T-helper 1 cell treated with Interleukin-12 subunit alpha and Interleukin-12 subunit beta and Interleukin-4 antibody, amounts not matched to agents 30 ng/mL and 1 ng/mL, for 36 hours (primary cell): Measurements from ENCODE around the gene DDX41. TPM values are rescaled to one million over a fixed set of nuclear protein-coding genes. Genes with fewer than 3 reads are reported as not detected.

Experiments used
- intact Hi-C: fragments of 100-400 bp; cut with micrococcal nuclease; formaldehyde crosslinking; loops from one replicate; pipeline ENCODE4 v1.15.1; 2024
- total RNA-seq: library from RNA; stranded (reverse); gene quantifications from 2 replicates; pipeline ENCODE4 v1.2.3, GENCODE V29; 2022

Gene DDX41
- total RNA-seq, 1 donor from 2014 or later = 126 TPM

DNA sequence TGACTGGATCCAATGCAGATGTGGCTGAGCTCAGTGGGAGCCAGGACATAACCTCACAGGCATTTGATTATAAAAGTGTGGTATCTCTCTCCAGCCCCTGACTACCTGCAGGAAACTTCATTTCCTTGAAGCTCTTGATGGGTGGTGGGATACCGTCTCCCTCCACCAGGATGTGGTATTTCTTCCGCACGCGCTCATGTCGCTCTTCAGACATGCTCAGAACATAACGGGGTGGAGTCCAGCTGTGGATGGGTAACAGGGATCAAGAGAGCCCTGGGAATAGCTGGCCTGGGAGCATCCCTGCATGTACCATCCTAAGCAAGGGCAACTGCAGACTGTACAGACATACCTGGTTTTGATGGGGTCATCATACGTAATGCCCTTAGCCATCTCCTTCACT is 1.2 kb downstream of the DDX41 start:
- intact Hi-C loops = loop anchor here (5.0 kb wide), 1 partner anchor 637 kb away; the partner anchor contains the start of gene NHP2

DNA sequence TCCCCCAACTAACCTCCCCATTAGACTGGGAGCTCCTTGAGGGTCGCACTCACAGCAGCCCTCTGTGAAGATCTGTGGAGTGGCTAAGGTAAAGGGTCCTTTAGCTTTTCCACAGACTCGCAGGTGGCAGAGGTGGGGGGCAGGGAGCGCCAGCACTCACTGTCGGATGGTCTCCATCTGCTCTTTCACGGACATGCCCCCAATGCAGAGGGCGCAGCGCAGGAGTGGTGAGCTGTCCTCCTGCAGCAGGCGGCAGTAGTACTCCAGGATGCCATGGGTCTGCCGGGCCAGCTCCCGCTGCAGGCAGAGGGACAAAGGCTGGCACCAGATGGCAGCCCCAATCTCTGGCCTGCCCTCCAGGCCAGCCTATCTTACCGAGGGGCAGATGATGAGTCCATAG is 2.2 kb downstream of the DDX41 start:
- intact Hi-C loops = no loop called here

DNA sequence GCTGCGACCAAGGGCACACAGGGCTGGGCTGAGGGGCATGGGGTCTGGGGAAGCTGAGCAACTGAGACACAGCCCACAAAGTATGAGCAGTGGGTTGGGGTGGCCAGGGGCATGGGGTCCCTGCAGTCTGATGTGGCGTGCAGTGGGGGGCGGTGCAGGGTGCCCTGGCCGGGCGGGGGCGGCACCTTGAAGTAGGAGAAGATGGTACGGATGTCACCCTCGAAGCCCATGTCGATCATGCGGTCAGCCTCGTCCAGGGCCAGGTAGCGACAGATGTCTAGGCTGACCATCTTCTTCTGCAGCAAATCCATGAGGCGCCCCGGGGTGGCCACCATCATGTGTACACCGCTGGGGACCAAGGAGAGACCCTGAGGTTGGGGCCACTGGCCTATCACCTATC is 3.3 kb downstream of the DDX41 start:
- intact Hi-C loops = no loop called here

DNA sequence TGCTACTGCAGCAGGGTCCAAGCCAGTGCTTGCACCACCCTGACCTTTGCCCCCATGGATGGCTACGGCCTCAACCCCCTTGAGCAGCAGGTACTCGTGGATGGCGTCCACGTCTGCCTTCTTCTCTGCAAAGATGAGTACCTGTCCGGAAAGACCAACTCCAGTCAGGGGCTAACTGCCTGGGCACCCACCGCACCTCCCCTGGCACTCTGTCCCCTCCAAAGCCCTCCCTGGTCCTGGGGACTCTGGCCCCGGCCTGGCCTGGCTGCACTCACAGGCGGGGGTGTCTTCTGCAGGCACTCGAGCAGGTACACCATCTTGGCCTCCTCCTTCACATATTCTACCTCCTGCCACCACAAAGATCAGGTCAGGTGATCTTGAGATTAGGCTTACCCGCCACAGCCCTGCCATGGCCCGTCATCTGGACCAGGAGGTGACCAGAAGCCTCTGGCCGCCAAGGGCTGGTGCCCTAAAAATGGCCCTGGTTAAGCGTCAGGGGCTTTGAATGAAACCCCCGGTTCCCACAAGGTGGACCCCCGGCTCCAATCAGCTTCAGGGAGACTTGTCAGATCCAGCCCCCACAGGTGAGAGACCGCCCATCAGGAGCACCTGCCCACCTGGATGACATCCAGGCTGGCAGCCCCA is 3.9 kb downstream of the DDX41 start:
- intact Hi-C loops = no loop called here

DNA sequence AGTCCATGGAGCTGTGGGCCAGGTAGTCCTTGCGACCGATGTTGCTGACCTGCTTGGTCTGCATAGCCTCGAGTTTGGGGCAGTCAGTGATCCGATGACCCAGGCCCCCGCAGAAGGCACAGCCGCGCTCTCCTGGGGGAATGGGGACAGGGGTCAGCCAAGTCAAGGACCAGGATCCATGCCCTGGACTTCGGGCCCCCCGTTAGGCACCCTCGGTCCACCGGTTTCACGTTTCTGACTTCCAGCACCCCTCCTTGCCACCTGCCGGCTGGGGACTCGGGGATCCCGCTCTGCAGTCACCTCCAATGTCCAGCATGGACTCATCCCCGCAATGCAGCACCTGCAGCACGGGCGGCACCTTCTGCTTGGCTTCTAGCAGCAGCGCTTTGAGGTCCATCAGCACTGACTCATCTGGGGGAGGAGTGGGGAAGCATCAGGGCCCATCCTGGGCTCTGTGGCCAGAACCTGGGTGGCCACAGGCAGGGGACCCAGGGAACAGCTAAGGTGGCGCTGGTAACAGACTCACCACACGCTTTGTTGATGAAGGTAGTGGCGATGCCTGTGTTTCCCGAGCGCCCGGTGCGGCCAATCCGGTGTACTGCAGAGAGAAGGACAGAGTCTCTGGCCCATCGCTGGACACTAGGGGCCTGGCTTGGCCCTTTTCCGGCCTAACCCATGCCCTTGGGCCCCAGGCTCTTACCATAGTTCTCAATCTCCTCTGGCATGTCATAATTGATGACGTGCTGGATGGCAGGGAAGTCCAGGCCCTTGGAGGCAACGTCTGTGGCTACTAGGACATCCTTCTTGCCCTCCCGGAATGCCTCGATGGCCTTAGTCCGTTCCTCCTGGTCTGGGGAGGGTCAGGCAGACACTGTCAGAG is 4.7 kb downstream of the DDX41 start:
- intact Hi-C loops = no loop called here

DNA sequence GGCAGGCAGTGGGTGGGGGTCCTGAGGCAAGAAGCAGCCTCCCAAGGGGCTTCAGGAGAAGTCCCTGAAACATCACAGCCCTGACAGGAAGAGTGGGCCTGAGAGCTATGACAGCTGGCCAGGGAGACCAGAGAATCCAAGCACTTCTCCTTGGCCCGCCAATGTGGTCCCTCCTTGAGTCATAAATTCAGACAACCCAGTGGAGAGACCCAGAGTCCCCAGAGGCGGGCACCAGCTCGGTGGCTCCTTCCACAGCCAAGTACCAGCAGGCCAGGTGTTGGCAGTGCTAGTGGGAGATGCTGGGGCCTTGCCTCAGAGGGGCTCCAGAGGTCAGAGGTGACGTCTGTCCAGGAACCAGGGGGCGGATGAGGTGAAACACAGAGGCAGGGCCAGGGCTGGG is 5.6 kb downstream of the DDX41 start:
- intact Hi-C loops = no loop called here

DNA sequence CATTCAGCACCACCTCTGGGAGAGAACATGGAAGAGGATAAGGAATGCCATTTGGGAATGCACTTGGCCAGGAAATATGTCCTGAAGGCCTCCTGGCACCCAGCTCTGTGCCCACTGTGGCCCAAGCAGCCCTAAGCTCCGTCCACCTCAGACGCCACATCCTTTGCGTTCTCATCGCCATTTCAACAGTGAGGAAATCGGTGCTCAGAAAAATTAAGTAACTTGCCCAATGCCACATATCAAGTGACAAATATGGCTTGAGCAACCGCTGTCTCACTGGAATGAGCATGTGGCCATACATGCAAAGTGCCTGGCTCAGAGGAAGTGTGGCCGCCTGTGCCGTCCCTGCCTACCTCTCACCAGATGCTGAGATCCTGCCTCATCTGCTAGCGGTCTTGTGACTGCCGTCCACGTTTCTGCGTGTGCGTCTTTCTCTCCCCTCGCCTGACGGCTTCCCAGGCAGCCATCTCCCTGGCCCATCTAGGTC is 6.2 kb downstream of the DDX41 start:
- intact Hi-C loops = no loop called here

DNA sequence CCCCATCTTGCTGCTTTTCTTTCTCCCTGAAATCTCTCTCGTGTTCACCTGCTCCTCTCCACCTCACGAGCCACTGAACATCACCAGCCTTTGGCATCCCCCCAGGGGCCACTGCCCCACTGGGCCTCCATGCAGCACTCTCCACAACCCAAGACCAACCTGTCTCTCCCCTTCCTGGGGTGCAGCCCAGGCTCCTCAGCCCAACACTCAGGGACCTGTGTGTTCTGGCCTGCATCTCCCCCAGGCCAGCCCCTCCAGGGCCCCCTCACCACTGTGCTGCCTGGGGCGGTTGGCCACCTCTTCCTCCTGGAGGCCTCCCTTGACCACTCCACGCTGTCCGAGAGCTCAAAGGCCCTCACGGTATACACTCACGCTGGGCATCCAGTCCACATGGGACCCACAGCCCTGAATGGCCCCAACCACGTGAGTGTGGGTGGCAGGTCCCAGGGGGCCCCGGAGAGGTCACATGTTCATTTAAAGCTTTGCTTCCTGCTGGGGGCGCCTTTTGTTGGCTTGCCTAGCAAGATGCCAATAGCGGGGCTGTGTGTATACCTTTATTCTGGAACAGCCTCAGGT is 6.7 kb downstream of the DDX41 start:
- intact Hi-C loops = no loop called here

DNA sequence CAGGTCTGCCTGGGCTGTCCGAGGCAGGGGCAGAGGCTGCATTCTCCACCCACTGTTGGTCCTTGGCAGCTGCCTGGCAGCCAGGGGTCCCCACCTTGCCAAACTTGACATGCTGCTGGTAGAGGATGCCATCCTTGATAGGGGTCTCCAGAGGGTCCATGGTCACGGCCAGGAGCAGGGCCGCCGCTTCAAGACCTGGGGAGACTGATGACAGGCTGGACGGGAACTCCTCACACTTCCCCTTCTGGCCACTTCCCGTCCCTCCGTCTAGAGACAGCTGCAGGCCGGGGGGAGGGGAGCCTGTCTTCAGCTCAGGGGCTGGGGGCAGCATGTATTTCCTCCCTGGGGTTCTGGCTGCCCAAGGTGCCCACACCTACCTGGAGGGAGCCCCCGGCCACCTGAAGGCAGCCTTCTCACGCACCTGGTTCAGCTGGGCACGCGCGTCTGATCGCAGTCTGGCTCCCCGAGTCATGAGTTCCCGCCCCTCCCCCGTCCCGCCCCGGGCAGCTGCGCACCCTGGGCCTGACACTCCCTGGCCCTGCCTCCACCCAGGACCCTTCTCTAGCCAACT is 7.3 kb downstream of the DDX41 start, which contains the start of gene DOK3:
Gene DOK3, minus strand, starts transcription at position 446 of the 571 bp plus-strand sequence. Its CDS starts 286 bp downstream, at position 160.
- intact Hi-C loops = no loop called here

DNA sequence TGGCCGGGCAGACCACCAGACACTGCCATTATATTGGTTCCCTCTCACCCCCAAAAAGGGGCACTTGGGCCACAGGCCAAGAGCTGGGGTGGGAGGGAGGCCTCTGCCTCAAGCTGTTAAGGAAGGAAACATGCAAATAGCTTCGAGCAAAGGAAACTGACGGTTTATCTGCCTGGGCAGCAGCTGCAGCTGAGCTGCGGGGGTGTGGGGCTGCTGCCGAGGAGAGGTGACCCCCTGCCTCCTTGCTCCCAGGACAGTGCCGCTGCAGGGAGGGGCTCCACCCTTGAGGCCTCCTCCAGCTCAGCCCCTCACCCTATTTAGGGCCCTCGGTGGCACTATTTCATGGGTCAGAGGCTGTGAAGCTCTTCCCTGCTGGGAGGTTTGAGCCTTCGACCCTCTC is 7.9 kb downstream of the DDX41 start:
- intact Hi-C loops = no loop called here

DNA sequence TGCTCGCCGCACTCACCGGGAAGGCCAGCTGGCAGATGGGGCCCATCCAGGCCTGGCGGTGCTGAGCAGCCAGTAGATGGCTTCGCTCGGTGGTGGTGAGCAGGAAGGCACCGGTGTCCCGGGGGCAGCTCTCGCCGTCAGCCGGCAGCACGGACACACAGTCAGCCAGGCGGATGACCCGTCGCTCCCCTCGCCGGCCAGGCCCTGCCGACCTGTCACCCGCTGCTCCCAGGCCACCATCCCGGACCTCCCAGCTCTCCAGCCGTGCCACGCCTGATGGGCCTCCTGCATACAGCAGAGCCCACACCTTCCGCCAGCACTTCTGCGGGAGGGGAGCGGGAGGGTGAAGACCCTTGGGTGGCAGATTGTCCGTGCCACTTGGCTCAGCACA is 8.5 kb downstream of the DDX41 start:
- intact Hi-C loops = no loop called here

DNA sequence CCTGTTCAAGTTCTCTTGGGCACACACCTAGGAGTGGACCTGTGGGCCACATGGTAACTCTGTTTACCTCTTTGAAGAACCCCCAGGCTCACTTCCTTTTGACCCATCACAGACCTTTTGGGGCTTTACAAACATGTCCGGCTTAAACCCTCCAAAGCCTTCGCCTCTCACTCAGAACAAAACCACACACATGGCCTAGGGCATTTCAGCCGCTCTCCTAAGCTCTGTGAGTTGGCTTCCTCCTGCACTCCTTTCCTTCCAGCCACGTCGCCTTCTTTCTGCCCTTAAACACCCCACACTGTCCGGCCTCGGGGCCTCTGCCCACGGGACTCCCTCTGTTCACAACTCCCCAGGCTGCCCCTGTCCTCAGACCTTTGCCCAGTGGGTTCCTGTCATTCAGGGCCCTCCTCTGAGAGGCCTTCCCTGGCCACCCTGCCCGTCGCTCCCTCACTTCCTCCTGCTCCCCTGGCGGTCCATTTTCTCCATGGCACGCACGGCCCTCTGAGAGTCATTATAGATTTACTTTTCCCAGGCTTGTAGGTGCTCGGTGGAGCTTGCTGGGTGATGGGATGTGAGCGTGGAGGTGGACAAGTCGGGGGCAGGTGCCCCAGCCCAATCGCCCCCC is 9.1 kb downstream of the DDX41 start:
- intact Hi-C loops = no loop called here

DNA sequence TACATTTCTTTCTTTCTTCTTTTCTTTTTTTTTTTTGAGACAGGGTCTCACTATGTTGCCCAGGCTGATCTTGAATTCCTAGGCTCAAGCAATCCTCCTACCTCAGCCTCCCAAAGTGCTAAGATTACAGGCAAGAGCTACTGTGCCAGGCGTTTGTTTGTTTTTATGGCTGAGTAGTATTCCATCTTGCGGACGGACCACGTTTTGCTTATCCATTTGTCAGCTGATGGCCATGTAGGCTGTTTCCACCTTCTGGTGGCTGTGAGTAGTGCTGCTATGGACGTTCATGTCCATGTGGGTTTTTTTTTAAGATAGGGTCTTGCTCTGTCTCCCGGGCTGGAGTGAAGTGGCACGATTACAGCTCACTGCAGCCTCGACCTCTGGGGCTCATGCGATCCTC is 9.6 kb downstream of the DDX41 start:
- intact Hi-C loops = no loop called here

DNA sequence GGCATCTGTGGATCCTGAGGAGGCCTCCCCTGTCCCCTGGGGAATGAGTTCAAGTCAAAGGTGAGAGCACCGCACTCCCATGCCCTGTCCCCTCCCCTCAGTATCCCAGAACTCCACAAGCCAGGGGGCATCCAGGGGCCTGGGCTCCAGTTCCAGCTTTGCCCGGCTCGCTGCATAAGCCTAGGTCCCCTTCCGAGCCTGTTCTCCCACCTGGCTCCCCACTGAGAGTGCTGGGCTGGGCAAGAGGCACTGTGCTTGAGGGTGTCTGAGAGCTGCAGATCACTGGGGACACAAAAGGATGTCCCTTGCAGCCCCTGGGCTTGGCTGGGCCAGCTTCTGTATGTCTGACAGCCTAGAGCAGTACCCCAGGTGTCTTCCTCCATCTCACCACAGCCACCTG is 11.7 kb downstream of the DDX41 start:
- intact Hi-C loops = no loop called here

DNA sequence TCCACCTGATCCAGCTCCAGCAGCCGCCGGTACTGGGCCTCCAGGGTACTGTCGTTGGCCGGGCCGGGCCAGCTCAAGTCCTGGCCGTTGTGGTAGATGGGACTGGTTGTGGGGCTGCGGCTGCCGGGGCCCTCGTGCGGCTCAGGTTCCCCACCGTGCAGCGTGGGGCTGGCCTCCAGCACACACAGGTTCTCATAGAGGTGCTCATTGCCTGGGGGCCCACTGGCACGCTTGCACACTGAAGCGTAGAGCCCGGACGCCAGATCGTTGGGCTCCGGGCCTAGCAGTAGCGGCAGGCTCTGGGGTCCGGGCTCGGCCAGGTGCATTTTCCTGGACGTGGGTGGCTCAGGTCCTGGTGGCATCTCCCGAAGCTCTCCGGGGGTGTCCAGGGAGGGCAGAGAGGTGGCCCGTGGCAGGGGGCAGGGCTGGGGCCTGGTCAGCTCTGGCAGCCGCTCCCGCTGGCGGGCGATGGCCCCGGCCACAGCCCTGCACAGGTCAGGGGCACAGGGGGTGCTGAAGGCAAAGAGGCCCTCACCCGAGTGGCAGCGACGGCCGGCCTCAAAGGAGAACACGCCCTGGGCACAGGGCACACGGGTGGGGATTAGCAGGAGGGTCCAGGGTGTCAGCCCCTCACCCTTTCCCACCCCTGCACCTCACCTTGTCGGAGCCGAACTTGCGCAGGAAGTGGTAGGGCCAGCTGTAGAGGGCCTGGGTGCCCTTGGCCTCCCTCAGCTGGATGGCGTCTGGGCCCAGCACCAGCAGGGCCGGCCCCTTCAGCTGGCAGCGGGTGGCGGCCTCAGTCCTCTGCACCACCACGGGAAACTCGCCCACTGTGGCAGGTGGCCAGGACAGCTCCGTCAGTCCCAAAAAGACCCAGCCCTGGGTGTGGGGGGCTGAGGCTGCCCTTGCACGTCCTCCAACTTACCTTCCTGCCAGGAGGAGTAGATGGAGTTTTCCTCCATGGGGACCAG is 12.4 kb downstream of the DDX41 start:
- intact Hi-C loops = no loop called here

DNA sequence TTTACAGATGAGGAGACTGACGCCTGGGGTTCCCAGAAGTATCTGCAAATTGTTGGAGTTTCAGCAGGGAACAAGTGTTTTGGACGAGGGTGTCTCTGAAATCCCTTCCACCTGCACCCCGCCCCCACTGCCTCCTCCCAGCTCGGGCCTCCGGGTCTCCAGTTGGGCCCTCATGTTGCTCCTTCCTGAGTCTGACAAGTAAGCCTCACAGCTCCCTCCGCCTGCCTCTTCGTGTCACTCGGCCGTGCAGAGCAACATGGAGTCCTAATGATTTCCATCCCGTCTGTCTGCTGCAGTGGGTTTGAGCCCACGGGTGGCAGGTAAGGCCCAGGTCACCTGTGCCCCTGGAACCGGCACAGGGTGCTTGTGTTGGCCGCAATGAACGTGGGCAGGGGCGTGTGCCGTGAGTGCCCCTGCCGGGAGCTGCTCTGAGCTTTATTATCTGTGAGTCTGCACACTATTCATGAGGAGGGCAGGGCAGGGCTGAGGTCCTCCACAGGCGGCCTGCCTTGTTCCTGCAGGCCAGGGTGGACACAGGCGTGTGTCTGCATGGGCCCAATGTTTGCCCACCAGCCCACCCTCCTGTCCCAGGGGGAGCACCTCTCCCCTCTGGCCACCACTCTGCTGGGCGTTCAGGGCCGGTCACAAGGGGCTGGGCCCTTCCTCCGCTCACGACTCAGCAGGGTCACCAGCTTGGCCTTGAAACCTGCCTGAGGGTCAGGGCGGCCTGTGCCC is 13.2 kb downstream of the DDX41 start:
- intact Hi-C loops = no loop called here

DNA sequence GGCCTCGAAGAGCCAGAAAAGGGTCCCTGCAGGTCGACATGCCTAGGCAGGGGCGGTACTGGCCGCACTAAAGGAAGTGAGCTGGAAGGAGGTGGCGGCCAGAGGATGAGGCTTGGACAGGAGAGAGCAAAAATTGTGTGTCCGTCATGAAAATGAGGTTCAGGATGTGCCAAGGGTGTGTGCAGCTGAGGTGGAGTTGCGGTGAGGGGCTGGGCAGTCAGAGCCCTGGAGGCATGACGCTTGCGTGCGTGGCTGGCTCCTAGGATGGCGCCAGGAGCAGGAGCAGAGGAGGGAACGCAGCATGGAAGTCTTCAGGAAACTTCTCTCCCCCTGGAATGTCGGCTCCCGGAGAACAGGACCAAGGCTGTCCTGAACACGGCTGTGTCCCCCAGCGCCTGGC is 13.9 kb downstream of the DDX41 start:
- intact Hi-C loops = no loop called here

DNA sequence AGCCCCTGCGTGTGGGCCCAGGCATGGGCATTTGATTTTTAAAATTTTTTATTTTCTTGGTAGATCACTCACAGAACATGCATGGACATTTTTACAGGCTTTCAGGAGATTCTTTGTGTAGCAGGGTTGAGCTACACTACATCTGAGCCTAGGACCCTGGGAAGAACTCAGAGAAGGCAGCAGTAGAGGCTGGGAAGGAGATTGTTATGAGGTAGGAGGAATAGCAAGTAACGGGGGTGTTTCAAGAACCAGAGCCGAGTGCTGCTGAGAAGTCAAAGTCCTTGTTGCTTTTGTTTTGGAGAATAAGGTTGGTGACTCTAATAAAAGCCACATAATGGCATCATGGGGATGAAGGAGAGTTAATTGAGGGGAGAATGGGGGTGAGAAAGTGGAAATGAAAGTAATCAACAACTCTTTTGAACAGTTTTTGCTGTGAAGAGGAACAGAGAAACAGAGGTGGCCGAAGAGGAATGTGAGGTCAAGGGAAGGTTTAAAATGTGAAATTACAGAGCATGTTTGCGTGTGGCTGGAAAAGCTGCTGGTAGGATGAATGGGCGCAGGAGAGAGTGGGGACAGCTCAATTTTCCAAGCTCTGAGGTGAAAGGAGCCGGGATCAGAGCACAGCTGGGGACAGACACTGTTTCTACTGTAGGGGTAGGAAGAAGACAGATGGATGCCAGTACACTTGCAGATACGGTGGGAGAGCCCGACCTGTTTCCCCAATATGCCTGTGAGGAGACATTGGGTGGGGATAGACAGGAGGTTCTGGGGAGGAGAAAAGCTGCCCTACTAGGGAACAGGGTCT is 14.7 kb downstream of the DDX41 start:
- intact Hi-C loops = loop anchor here (1.0 to 2.0 kb wide), 2 partner anchors 112 to 387 kb away; no protein-coding TSS in a partner anchor
